Measurements from ENCODE around the gene TSHZ3. TPM values are rescaled to one million over a fixed set of nuclear protein-coding genes. Genes with fewer than 3 reads are reported as not detected.

TSHZ3 gene
- total RNA-seq, 1 experiment from 2014 or later, result 14.8 TPM

GRCh38 chr19:31337008-31337914, 12.0 kb downstream of the TSHZ3 start:
- no peaks in the 10 kb centered on the region for H3K36me3 ChIP-seq (ENCODE audit: insufficient read depth, low read length, poor library complexity, severe bottlenecking)
- ChIA-PET CTCF (interaction anchor here (0.6 to 1.1 kb wide), 3 partner anchors 71 to 212 kb away, joined by 3 to 5 read pairs (median 4); no protein-coding TSS in a partner anchor), POLR2A (ENCODE audit: low non-redundant PET) (no interaction called here)
- H3K27ac ChIP-seq (ENCODE audit: low read depth, low read length, poor library complexity, severe bottlenecking), result no peak overlapping the region
- no peaks in the 10 kb centered on the region for H3K9me3 ChIP-seq (ENCODE audit: low read depth, low read length, poor library complexity, severe bottlenecking)
- no peak for DNase-seq (ENCODE audit: low spot score)
- peaks cover 35% of the 10 kb centered on the region for H3K4me1 ChIP-seq (ENCODE audit: insufficient read depth, low read length, poor library complexity, severe bottlenecking)
- H3K4me3 ChIP-seq (ENCODE audit: low read depth, low read length, poor library complexity, severe bottlenecking), result no peak overlapping the region
- BruUV-seq (replicated peaks), result no TSS peak
- no peaks in the 10 kb centered on the region for H3K27me3 ChIP-seq (replicated peaks; ENCODE audit: insufficient read depth, low read depth, low read length, poor library complexity)
- intact Hi-C loops (cut with micrococcal nuclease; ENCODE audit: unreplicated experiment), result no loop called here
- no peak for TF ChIP-seq CTCF (conservative IDR thresholded peaks at IDR 0.05; ENCODE audit: low read depth, low read length)
- TF ChIP-seq EZH2 (IDR thresholded peaks at IDR 0.05; ENCODE audit: borderline replicate concordance, low read depth, low read length, poor library complexity, severe bottlenecking), result no peak

GRCh38 chr19:31335716-31336115, 13.5 kb downstream of the TSHZ3 start:
- no peak for DNase-seq (ENCODE audit: low spot score)
- Histone ChIP-seq H3K9me3 (ENCODE audit: low read depth, low read length, poor library complexity, severe bottlenecking) (no peaks in the 10 kb centered on the region), H3K27me3 (replicated peaks; ENCODE audit: insufficient read depth, low read depth, low read length, poor library complexity) (no peaks in the 10 kb centered on the region), H3K4me1 (ENCODE audit: insufficient read depth, low read length, poor library complexity, severe bottlenecking) (peaks cover 27% of the 10 kb centered on the region), H3K4me3 (ENCODE audit: low read depth, low read length, poor library complexity, severe bottlenecking) (no peak overlapping the region), H3K27ac (ENCODE audit: low read depth, low read length, poor library complexity, severe bottlenecking) (no peak overlapping the region), H3K36me3 (ENCODE audit: insufficient read depth, low read length, poor library complexity, severe bottlenecking) (no peaks in the 10 kb centered on the region)
- intact Hi-C loops (cut with micrococcal nuclease; ENCODE audit: unreplicated experiment), result no loop called here
- CTCF ChIA-PET, result no interaction called here
- no TSS peak for BruUV-seq (replicated peaks)
- POLR2A ChIA-PET (ENCODE audit: low non-redundant PET), result no interaction called here
- TF ChIP-seq CTCF (conservative IDR thresholded peaks at IDR 0.05; ENCODE audit: low read depth, low read length) (no peak), EZH2 (IDR thresholded peaks at IDR 0.05; ENCODE audit: borderline replicate concordance, low read depth, low read length, poor library complexity, severe bottlenecking) (no peak)

GRCh38 chr19:31334849-31335624, 14.2 kb downstream of the TSHZ3 start:
- no peak for TF ChIP-seq CTCF (conservative IDR thresholded peaks at IDR 0.05; ENCODE audit: low read depth, low read length)
- TF ChIP-seq EZH2 (IDR thresholded peaks at IDR 0.05; ENCODE audit: borderline replicate concordance, low read depth, low read length, poor library complexity, severe bottlenecking), result no peak
- H3K27me3 ChIP-seq (replicated peaks; ENCODE audit: insufficient read depth, low read depth, low read length, poor library complexity), result no peaks in the 10 kb centered on the region
- intact Hi-C loops (cut with micrococcal nuclease; ENCODE audit: unreplicated experiment), result no loop called here
- POLR2A ChIA-PET (ENCODE audit: low non-redundant PET), result no interaction called here
- CTCF ChIA-PET, result no interaction called here
- DNase-seq (ENCODE audit: low spot score), result no peak
- no peak overlapping the region for H3K4me3 ChIP-seq (ENCODE audit: low read depth, low read length, poor library complexity, severe bottlenecking)
- H3K36me3 ChIP-seq (ENCODE audit: insufficient read depth, low read length, poor library complexity, severe bottlenecking), result no peaks in the 10 kb centered on the region
- BruUV-seq (replicated peaks), result no TSS peak
- peaks cover 23% of the 10 kb centered on the region for H3K4me1 ChIP-seq (ENCODE audit: insufficient read depth, low read length, poor library complexity, severe bottlenecking)
- no peak overlapping the region for H3K27ac ChIP-seq (ENCODE audit: low read depth, low read length, poor library complexity, severe bottlenecking)
- H3K9me3 ChIP-seq (ENCODE audit: low read depth, low read length, poor library complexity, severe bottlenecking), result no peaks in the 10 kb centered on the region
